ENCODE results near the gene GRIP2. TPM values are rescaled to one million over a fixed set of nuclear protein-coding genes. Genes with fewer than 3 reads are reported as not detected.

GRIP2 gene
- polyA plus RNA-seq, 1 donor from 2014 or later, result 8.6 TPM

GRCh38 chr3:14542656-14543055 lies 2.5 kb upstream of the GRIP2 start:
- Histone ChIP-seq H3K9me3 (ENCODE audit: low read length) (no peaks in the 10 kb centered on the region), H3K9me2 (ENCODE audit: insufficient read depth, low read length) (no peaks in the 10 kb centered on the region), H3K27ac (ENCODE audit: low read length) (no peak overlapping the region), H4K20me1 (ENCODE audit: insufficient read depth) (no peaks in the 10 kb centered on the region), H3K36me3 (ENCODE audit: insufficient read depth, low read length) (no peaks in the 10 kb centered on the region), H3K79me2 (replicated peaks; ENCODE audit: insufficient read depth, low read length) (no peaks in the 10 kb centered on the region), H2AFZ (ENCODE audit: low read depth, low read length) (no peak overlapping the region), H3K4me3 (ENCODE audit: low read length) (no peak overlapping the region), H3F3A (ENCODE audit: insufficient read depth, low read length, poor library complexity, severe bottlenecking) (no peaks in the 10 kb centered on the region), H3K27me3 (ENCODE audit: insufficient read depth, low read depth, low read length) (no peaks in the 10 kb centered on the region), H3K4me2 (ENCODE audit: low read length) (no peak overlapping the region), H3K9ac (ENCODE audit: low read length) (no peak overlapping the region)
- TF ChIP-seq EZH2 (IDR thresholded peaks at IDR 0.05; ENCODE audit: borderline replicate concordance, insufficient read depth, low read length, poor library complexity, severe bottlenecking), result no peak
- TF ChIP-seq POLR2AphosphoS5 (IDR thresholded peaks at IDR 0.05), result no peak
- no peak for TF ChIP-seq RAD21 (conservative IDR thresholded peaks at IDR 0.05)
- TF ChIP-seq EP300 (conservative IDR thresholded peaks at IDR 0.05; ENCODE audit: poor library complexity, severe bottlenecking), result no peak
- TF ChIP-seq, protein P1, sequence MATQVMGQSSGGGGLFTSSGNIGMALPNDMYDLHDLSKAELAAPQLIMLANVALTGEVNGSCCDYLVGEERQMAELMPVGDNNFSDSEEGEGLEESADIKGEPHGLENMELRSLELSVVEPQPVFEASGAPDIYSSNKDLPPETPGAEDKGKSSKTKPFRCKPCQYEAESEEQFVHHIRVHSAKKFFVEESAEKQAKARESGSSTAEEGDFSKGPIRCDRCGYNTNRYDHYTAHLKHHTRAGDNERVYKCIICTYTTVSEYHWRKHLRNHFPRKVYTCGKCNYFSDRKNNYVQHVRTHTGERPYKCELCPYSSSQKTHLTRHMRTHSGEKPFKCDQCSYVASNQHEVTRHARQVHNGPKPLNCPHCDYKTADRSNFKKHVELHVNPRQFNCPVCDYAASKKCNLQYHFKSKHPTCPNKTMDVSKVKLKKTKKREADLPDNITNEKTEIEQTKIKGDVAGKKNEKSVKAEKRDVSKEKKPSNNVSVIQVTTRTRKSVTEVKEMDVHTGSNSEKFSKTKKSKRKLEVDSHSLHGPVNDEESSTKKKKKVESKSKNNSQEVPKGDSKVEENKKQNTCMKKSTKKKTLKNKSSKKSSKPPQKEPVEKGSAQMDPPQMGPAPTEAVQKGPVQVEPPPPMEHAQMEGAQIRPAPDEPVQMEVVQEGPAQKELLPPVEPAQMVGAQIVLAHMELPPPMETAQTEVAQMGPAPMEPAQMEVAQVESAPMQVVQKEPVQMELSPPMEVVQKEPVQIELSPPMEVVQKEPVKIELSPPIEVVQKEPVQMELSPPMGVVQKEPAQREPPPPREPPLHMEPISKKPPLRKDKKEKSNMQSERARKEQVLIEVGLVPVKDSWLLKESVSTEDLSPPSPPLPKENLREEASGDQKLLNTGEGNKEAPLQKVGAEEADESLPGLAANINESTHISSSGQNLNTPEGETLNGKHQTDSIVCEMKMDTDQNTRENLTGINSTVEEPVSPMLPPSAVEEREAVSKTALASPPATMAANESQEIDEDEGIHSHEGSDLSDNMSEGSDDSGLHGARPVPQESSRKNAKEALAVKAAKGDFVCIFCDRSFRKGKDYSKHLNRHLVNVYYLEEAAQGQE (IDR thresholded peaks at IDR 0.05; ENCODE audit: borderline replicate concordance), result no peak
- TF ChIP-seq SMC3 (conservative IDR thresholded peaks at IDR 0.05; ENCODE audit: poor library complexity), result no peak
- no peak for TF ChIP-seq MXI1 (conservative IDR thresholded peaks at IDR 0.05; ENCODE audit: poor library complexity, severe bottlenecking)

GRCh38 chr3:14541646-14542045 lies 1.5 kb upstream of the GRIP2 start:
- TF ChIP-seq SMC3 (conservative IDR thresholded peaks at IDR 0.05; ENCODE audit: poor library complexity) (no peak), POLR2AphosphoS5 (IDR thresholded peaks at IDR 0.05) (no peak), CTCF (IDR thresholded peaks at IDR 0.05; ENCODE audit: poor library complexity, severe bottlenecking) (no peak)
- Histone ChIP-seq H3K9me2 (ENCODE audit: insufficient read depth, low read length) (no peaks in the 10 kb centered on the region), H2AFZ (ENCODE audit: low read depth, low read length) (no peak overlapping the region), H3K9me3 (ENCODE audit: low read length) (no peaks in the 10 kb centered on the region), H3K4me2 (ENCODE audit: low read length) (no peak overlapping the region), H3K4me3 (ENCODE audit: low read length) (no peak overlapping the region), H3K9ac (ENCODE audit: low read length) (no peak overlapping the region), H3K27ac (ENCODE audit: low read length) (no peak overlapping the region), H3K27me3 (ENCODE audit: insufficient read depth, low read depth, low read length) (no peaks in the 10 kb centered on the region), H3K36me3 (ENCODE audit: insufficient read depth, low read length) (no peaks in the 10 kb centered on the region), H3K79me2 (replicated peaks; ENCODE audit: insufficient read depth, low read length) (no peaks in the 10 kb centered on the region), H3F3A (ENCODE audit: insufficient read depth, low read length, poor library complexity, severe bottlenecking) (no peaks in the 10 kb centered on the region), H4K20me1 (ENCODE audit: insufficient read depth) (no peaks in the 10 kb centered on the region)

DNA sequence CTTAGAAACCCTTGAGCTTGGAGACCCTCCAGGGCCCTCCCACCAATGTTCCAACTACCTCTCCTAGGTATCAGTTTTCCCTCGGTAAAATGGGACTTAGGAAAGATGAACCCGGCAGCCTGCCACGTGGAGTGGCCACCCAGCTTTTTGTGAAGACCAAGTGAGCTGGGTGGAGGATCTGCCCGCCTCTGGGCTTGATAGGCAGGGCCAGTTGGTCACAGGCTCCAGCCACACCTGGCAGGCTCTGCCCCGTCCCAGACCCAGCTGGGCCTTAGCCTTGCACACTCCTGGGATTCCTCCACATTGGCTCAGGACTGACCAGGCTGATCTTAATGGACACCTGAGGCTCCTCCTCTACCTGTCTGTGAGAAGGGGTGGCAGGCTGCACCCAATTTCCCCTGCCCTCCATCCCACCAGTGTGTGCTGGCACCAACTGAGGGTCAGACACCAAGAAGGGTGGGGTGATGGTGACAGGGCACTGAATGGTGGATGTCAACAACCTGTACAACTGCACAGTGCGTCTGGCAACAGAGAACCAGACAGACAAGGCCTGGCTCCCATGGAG lies 761 bp upstream of the GRIP2 start:
- TF ChIP-seq SMC3 (conservative IDR thresholded peaks at IDR 0.05; ENCODE audit: poor library complexity), result no peak
- TF ChIP-seq POLR2AphosphoS5 (IDR thresholded peaks at IDR 0.05), result no peak
- TF ChIP-seq, protein P1 (IDR thresholded peaks at IDR 0.05; ENCODE audit: borderline replicate concordance), result no peak
- TF ChIP-seq MXI1 (conservative IDR thresholded peaks at IDR 0.05; ENCODE audit: poor library complexity, severe bottlenecking), result no peak
- TF ChIP-seq TAF1 (IDR thresholded peaks at IDR 0.05; ENCODE audit: low read depth), result no peak
- TF ChIP-seq CTCF (IDR thresholded peaks at IDR 0.05; ENCODE audit: poor library complexity, severe bottlenecking), result no peak
- H3F3A ChIP-seq (ENCODE audit: insufficient read depth, low read length, poor library complexity, severe bottlenecking), result no peaks in the 10 kb centered on the region
- no peaks in the 10 kb centered on the region for H4K20me1 ChIP-seq (ENCODE audit: insufficient read depth)
- no peak overlapping the region for H3K4me2 ChIP-seq (ENCODE audit: low read length)
- H3K36me3 ChIP-seq (ENCODE audit: insufficient read depth, low read length), result no peaks in the 10 kb centered on the region
- H3K9ac ChIP-seq (ENCODE audit: low read length), result no peak overlapping the region
- no peaks in the 10 kb centered on the region for H3K79me2 ChIP-seq (replicated peaks; ENCODE audit: insufficient read depth, low read length)
- H3K4me3 ChIP-seq (ENCODE audit: low read length), result no peak overlapping the region
- H3K27ac ChIP-seq (ENCODE audit: low read length), result no peak overlapping the region
- H3K27me3 ChIP-seq (ENCODE audit: insufficient read depth, low read depth, low read length), result no peaks in the 10 kb centered on the region
- no peak overlapping the region for H2AFZ ChIP-seq (ENCODE audit: low read depth, low read length)
- H3K9me3 ChIP-seq (ENCODE audit: low read length), result no peaks in the 10 kb centered on the region
- no peaks in the 10 kb centered on the region for H3K9me2 ChIP-seq (ENCODE audit: insufficient read depth, low read length)
